Stimulated activated CD8-positive, alpha-beta memory T cell treated with anti-CD3 and anti-CD28 coated beads, Interleukin-7, amount 100 ng/mL, for 4 hours (primary cell): Measurements from ENCODE around the gene COPS7A.

Source experiments
- DNase-seq, 2 donors: peaks; one replicate each; pipeline ENCODE4 v3.0.0-alpha.2; 2020; ENCODE audit warnings: low read depth in 2 of 2

The COPS7A gene

DNA sequence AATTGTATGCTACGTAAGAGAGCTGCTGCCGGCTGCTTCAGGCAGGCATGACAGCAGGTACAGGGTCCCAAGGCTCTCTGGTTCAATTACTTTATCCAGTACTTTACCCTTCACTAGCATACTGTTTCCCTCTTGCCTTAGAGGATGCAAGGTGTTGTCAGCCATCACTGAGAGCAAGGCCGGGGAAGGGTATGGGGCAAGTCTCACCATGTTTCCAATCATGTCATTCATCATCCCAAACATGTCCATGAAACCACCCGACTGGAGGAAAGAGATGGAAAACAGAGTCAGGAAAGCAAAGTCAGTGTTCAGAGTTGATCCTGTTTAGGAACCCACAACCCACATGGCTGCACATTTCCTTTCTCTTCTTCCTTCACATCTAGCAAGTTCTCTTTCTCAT is 26.7 kb downstream of the COPS7A start:
- DNase-seq: no peak

DNA sequence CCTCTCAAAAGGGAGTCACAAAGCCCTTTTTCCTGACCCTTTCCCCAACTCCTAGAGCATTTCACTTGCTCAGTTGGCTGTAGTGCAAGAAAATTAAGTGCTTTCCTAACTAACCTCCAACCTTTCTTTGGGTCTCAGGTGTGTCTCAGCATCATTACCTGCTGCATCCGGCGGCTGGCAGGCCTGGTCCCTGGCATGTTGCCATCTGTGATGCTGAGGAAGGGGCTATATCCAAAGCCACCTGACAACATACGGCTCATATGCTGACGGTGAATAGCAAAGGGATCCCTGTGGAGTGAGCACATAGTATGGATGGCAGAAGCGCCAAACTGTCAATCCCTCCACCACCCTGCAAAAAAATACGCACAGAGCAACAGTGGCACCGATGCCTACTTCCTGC is 27.9 kb downstream of the COPS7A start:
- no peak for DNase-seq

DNA sequence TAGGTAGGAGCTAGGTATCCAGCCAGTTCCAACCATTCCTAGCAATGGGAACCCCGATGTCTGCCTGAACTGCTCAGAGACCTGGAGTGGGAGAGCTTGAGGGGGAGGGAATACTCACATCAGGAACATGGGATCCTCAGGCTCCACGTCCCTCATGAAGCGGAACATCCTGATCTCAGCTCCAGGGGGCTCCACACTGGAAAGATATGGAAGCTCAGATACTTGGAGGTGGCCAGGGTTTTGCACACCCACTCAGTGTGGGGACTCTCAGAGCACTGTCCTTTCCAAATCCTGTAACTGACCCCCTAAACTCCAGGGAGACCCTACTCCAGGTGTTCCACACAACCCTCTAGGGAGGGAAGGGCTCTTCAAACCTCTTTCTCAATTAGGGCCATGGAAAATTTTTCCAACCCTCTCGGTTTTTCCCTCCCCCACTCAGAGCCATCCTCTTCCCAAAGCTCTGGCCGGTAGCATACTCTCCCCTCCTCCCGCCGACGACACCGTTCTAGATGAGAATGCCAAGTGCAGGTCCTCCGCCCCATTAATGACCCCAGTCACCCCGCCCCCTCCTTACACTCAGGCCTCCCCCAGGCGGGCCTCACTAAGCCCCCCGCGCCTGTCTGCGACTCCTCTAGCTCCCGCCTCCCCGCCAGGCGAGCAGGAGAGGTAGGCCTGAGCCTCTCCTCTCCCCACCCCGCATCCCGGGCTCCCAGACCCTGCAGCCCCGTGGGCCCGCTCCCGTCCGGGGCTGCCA is 28.5 kb downstream of the COPS7A start:
- peak in 1 of 2 donors; percentile 30 for DNase-seq

DNA sequence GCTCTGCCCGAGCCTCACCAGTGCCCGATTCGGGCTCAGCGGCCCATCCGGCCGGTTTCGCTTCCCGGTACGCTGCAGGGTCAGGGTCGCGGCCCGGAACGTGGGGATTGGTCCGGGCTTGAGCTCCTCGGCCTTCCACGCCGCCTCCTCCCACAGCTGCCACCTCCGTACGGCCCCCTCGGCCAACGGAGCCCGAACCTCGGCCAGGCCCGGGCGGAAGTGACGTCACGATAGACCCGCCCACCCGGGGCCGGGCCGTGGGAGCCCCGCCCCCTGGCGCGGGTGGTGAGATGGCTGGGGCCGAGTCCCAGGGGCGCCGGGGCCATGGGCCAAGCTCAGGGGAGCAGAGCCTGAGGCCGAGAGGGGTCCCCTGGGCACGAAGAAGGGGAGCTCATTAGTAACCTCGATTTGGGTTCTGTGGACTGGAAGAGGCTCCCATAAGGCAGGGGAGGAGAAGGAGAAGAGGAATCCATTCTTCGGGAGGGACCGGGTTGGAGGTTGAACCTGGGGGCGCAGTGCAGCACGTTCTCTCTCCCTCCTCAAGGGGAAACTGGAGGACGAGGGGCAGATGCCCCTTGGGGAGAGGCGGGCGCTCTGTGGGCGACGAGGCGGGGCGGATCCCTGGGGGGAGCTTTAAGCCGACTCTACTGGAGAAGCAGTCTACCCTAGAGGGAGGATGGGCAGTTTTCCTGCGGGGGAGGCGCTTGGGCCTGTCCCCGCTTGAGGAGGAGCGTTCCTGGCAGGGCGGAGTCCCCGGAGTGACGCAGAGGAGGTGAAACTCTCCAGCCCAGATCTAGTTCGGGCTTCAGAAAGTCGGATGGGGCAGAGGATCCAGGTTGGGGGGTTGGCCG is 29.3 kb downstream of the COPS7A start, which contains the start of gene MLF2:
MLF2 (minus strand) TSS at position 221 of the 851 bp plus-strand sequence. CDS start 807 bp downstream, outside the sequence.
- DNase-seq: peak; percentile 94 to 96

DNA sequence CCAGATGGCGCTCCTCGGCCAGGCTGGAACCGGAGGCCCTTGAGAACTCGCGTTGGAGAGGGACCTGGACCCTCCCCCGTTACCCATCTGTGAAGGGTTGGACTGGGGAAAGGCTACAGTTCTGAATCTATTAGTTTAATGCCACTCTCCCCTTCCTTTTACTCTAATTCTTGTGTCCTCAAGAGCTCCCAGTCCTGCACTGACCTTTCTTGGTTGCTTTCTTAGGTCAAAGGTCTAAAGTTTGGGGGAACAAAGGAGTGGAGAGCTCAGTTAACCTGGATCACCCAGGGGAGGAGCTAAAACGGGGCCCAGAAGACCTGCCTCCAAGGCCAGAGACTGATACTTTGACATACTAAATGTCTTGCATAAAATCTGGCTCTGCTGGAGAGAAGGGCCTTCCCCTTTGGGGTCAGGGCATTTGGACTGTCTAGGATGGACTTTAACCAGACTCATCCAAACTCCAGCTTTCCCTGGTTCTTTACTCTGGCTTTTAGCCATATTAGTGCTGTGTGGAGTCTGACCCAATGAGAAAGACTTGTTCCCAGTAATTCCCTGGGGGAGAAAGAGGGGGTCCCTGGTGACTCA is 30.0 kb downstream of the COPS7A start:
- no peak for DNase-seq

DNA sequence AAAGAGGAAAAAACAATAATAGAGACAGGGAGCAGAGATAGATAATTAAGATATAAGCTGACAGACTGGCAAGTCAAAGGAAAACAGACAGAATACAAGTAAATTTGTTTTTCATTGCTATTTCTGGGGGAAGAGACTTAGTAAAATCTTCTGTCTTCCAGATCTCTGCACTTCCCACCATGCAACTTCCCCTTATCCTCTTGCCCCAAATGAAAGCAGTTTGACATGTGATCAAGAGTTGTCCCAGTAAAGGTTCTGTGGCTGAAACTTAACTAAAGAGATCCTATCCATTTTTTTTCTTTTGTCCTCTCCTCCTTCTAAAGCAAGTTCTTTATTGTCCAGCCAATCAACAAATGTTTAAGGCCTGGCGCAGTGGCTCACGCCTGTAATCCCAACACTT is 30.6 kb downstream of the COPS7A start:
- DNase-seq: no peak

DNA sequence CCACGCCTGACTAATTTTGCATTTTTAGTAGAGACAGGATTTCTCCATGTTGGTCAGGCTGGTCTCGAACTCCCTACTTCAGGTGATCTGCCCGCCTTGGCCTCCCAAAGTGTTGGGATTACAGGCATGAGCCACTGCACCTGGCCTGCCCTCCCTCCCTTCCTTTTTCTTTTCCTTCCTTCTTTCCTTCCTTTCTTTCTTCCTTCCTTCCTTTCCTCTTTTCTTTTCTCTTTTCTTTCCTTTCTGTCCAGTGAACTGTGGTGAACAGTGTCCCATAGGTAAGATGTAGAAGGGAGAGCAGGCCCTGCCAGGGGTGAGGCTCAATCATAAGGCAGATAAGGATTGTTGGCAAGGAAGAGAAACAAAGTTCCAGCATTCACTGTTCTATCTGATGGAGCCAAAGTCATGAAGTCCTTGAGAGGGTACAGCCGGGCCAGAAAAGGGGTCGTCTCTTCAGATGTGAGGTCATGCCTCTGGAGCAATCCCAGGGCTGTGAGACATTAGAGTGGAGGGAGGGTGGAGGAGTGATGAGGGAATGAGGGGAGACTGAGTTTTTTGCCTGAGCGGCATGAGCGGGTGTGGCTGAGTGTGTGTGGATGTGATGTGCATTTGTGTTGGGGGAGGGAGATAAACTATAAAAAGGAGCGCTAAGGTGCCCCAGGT is 33.3 kb downstream of the COPS7A start:
- no peak for DNase-seq

DNA sequence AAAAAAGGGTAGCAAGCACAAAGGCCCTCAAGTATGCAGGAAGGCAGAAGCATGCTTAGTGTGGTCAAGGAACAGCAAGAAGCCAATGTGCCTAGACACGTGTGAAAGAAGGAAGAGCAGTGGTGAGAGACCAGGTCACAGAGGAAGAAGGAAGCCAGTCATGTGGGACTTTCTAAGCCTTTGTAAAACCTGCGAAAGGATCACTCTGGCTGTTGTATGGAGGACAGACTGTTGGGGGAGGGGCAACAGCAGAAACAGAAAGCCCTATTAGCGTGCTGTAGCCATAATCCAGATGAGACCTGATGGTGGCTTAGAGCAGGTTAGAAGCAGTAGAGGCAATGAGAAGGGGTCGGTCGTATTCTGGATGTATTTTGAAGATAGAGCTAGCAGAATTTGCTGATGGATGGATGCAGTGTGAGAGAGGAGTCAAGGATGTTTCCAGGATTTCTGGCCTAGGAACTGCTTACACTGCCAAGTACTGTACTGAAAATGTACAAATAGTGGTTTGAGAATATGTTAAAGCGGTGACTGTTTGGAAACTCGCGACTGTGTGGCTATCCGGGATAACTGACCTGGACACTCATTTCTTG is 34.8 kb downstream of the COPS7A start:
- DNase-seq: no peak

DNA sequence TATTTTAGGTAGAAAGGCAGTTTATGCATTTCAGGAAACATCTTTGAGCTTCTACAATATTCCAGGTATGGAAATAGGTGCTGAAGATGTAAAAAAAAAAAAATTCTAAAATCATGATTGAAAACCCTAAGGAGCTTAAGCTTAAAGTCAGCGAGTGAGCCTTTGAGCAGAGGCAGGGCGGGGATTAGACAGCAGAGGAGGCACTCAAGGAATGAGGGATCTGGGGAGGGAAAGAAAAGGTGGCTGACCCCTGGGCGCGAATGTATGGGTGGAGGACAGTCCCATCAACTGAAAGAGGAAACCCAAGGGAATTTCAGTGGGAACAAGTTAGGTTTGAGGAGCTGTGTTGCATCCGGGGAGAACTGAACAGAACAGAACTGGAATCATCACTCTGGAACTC is 35.9 kb downstream of the COPS7A start:
- DNase-seq: no peak

DNA sequence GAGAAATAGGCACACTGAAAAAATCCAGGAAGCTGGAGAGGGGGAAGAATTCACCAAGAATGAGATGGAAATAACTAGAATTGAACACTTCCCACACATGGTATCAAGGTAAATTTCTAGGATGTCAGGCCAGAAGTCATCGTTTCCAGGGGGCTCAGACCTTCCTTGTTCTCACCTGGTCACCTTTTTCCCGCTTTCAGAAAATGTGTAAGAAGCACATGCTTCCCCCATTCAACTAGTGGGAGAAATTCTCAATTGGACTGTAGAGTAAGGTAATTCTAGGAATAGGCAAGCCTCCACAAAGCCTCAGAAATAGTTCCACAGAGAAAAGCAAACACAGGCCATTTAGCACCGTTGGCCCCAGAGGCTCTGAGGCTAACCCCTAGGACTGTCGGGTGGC is 39.5 kb downstream of the COPS7A start:
- no peak for DNase-seq

DNA sequence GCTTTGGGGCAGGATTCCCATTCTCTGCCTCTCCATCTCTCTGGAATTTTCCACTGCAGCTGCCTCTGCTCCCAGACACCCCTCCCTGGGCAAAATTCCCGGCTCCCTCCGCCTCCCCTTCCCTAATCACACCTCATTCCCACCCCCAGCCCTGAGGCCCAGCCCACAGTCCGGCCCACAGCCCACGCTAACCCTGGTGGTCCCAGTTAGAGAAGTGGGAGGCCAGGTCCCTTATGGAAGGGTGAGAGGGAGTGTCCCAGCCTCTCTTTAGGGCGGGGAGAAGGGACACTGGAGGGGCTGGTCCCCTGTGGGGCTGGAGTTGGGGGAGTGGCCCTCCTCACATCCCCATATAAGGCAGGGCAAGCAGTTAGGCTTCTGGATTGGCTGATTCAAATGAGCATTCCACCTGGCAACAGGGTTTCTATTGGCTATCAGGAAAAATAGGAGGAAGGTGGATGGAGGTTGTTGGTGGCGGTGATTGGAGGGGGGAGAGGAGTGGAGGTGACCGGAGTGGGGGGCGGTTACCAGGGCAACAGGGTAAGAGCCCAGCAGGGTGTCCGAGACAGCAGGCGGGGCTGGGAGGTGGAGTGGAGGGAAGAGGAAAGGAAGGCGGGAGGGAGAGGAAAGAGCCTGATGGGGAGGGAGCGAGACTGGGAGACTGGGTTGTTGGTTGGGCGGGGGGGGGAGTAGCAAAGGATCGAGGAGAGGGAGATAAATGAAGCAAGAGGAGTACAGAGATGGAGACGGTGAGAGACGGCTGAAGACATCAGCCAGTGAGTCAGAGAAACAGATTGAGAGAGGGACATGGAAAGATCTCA is 40.4 kb downstream of the COPS7A start:
- peak; percentile 23 to 27 for DNase-seq

DNA sequence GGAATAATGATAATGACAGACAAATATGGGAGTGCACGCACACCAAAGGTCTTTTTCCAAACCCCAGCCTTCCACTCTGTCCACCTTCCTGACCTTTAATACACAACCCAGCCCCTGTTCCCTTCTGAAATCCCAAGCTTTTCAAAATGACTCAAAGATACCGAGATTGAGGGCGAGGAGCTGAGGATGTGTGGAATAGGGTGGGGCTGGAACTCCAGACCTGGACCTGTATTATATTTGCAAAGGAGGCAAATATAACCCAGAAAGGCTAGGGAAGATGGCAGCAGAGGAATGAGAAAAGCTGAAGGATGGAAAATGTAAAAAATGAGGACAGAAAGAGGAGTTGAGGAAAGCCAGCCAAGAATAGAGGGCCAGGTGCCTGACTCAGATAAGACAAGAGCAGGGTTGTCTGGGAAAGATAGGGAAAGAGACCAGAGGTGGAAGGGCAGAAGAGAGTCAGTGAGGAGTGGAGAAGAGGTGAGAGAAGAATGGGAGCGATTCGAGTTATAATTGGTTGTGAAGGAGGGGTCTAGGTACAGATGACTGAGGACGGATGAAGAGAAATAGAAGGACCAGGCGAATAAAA is 41.3 kb downstream of the COPS7A start:
- no peak for DNase-seq

DNA sequence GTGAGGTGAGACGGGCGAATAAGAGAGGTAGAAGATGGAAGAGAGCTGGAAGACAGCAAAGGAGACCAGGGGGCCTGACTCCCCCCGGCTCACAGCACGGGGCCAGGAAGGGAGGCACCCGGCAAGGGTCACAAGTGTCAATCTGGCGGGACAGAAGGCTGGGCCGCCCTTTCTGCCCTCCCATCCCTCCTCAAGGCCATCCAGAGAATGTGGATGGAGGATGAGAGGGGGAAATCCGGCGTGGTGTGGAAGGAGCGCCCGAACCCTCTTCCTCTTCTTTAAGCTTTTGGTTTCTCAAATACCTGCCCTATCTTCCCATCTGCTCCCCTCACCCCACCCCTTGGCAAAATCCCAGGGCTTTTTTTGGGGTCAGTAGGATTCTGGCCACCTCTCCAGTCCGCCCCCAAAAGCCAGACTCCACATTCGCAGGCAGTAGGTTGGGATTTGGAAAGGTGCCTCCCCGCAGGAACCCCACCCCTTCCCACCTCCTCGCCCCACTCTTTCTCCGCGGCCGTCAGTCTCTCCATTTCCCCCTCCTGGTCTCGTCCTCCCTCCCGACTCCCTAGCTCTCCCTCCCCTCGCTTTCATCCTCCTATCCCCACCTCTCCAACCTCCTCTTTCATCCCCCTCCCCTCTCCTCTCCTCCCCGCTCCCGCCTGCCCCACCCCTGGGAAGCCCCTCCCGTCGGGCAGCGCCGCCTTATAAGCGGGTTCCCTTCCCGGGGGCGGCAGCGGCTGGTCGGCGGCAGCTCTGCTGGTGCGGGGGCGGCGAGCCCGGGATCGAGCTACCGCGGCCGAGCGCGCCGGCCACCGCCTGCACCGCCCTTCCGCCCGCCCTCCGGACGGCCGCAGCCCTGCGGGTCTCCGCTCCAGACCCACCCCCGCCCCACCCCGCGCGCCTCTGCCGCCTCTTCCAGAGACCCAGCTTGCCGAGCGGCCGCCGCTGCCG is 42.1 kb downstream of the COPS7A start, which contains the start of gene PTMS:
PTMS (plus strand) TSS at position 730 of the 948 bp plus-strand sequence. CDS start 343 bp downstream, outside the sequence.
- DNase-seq: peak in 1 of 2 donors; percentile 27

DNA sequence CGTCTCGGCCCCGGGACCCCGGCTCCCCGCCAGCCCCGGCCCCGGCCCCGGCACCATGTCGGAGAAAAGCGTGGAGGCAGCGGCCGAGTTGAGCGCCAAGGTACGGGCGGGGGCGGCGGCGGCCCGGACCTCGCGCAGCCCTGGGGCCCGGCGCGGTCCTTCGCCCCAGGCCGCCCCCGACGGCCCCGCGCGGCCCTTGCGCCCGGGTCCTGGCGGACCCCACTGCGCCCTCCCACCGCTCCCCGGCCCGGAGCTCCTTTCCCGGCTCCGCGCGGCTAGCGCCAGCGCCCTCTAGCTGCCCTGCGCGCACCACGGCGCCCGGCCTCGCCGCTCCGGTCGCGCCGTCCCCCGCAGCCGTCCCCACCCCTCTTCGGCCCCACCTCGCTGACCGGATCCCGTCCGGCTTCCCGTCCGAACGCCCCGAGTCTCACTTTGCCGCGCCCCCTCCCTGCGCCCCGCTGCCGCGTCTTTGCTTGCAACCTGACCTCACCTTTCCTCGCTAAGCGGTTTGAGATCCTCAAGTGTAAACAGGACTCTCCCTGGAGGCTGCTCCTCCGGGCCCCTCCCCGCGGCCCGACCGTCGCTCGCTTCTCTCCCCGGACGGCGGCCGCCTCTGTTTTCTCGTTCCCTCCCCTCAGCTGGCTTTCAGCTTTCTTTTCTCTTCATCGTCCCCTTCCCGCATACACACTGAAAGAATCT is 43.0 kb downstream of the COPS7A start:
- DNase-seq: peak in 1 of 2 donors; percentile 46

DNA sequence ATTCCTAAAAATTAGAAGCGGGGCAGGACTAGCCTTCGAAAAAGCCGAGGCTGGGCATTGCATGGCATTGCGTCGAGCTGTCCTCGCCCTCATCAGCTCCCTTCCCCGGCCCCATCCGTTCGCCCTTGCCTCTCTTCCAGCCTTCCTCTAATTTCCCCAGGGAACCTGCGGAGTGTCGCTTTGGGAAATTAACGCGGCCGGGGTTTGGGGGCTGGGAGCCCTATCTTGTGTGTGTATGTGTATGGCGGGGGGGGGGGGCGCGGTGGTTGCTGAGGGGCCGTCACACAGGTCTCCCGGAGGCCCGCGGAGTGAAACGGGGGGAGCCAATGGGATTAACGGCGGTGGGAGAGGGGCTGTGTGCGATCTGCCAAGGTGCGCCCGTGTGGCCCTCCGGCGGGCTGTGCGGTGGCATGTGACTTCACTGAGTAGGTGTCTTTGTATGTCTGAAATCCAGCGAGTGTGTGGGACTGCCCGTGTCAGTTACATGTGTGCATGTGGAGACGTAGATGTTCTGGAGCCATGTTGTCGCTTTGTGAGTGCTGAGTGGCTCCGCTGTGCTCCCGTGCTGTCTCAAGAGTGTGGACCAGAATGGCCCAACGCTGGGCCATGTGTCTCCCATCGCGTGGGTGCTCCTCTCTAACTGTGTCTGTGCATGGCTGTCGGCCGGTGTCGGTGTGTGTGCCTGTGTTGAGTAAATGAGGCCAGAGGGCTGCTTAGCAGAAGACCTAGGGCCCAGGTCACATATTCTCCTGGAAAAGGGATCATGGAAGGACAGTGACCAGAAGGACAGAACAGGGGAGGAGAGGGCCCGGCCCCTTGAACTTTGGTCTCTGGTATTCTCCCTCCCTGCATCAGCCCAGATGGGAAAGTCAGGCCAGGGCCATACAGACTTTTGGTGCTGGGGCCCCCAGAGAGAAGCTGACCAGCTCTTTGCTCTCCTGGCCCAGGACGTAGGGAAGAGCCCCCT is 43.8 kb downstream of the COPS7A start:
- no peak for DNase-seq

DNA sequence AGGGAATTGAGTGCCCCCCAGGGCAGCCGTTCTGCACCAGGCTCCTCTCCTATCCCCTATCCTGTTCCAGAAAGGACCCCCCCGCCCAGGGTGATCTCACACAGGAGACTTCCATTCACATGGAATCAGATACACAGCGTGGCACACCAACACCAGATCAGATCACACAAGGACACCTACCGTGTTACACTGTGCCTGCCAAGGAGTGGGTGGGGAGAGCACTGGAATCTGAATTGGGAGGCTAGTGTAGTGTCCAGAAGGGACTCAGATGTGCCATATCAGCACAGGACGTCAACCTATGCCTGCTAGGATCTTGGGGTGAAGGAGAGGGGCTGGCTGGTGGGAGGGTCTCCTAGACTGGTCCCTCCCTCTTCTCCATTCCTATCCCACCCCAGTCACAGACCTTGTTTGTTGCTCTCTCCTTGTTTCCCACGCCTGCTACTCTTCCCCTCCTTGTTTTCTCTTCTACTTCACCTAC is 44.6 kb downstream of the COPS7A start:
- DNase-seq: no peak

DNA sequence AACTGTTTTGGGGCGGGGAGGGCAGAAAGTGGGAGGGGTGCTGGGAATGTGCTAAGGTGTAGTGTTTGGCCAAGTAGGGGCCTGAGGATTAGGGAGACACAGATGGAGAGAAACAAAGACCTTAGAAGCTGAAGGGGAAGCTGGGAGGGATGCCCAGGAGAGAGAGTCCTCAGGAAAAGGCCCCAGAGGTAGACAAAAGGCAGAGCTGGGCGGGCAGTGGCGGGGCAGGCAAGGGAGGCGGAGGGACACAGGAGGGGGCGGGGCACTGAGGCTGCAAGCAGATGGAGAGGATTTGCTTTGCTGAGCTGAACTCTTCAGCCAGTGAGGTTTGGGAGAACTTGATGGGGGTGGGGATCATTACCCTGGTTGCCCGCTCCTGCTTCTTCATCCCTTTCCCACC is 45.1 kb downstream of the COPS7A start:
- DNase-seq: no peak
